Measurements from ENCODE around the gene POLR1A. TPM values are rescaled to one million over a fixed set of nuclear protein-coding genes. Genes with fewer than 3 reads are reported as not detected.

The POLR1A gene
- polyA plus RNA-seq, 1 donor from 2014 or later: 2.7 TPM

GRCh38 chr2:86042256-86043168 lies 63.2 kb downstream of the POLR1A start:
- H3K4me3 Mint-ChIP-seq: no peak overlapping the region
- H3K27me3 Mint-ChIP-seq: no peaks in the 10 kb centered on the region
- peaks cover 22 to 24% (median 22%) of the 10 kb centered on the region in 3 donors for H3K4me1 Mint-ChIP-seq
- peaks cover 10% of the 10 kb centered on the region for H3K36me3 Mint-ChIP-seq
- H3K9me3 Mint-ChIP-seq: no peaks in the 10 kb centered on the region
- H3K27ac Mint-ChIP-seq: peak overlapping the region; percentile 21 to 65 (median 28)

GRCh38 chr2:86039963-86040655 lies 65.6 kb downstream of the POLR1A start:
- Mint-ChIP-seq H3K27me3 (no peaks in the 10 kb centered on the region), H3K9me3 (no peaks in the 10 kb centered on the region), H3K36me3 (peaks cover 10% of the 10 kb centered on the region), H3K4me1 (peaks cover 41 to 46% (median 46%) of the 10 kb centered on the region in 3 donors), H3K27ac (peak overlapping the region; percentile 39 to 99 (median 98)), H3K4me3 (no peak overlapping the region)

GRCh38 chr2:86039178-86039962 lies 66.3 kb downstream of the POLR1A start:
- Mint-ChIP-seq H3K36me3 (peaks cover 7% of the 10 kb centered on the region), H3K4me3 (peak overlapping the region in 2 of 4 donors; percentile 36 to 93), H3K27ac (peak overlapping the region; percentile 97 to 99 (median 98)), H3K27me3 (no peaks in the 10 kb centered on the region), H3K9me3 (no peaks in the 10 kb centered on the region), H3K4me1 (peaks cover 41 to 50% (median 50%) of the 10 kb centered on the region in 3 donors)

GRCh38 chr2:86038291-86039081 lies 67.2 kb downstream of the POLR1A start:
- Mint-ChIP-seq H3K4me1 (peaks cover 41 to 54% (median 54%) of the 10 kb centered on the region in 3 donors), H3K9me3 (no peaks in the 10 kb centered on the region), H3K4me3 (peak overlapping the region; percentile 48 to 93 (median 86)), H3K36me3 (peaks cover 5% of the 10 kb centered on the region), H3K27me3 (no peaks in the 10 kb centered on the region), H3K27ac (peak overlapping the region; percentile 97 to 99 (median 98))

- no peaks in the 10 kb centered on the region for H3K9me3 Mint-ChIP-seq
- H3K36me3 Mint-ChIP-seq: peaks cover 9% of the 10 kb centered on the region
- H3K4me1 Mint-ChIP-seq: peaks cover 41 to 54% (median 54%) of the 10 kb centered on the region in 3 donors
- peak overlapping the region; percentile 98 to 99 (median 99) for H3K27ac Mint-ChIP-seq
- H3K27me3 Mint-ChIP-seq: no peaks in the 10 kb centered on the region
- H3K4me3 Mint-ChIP-seq: peak overlapping the region; percentile 48 to 93 (median 86)
These were observed 67.9 kb downstream of the POLR1A start for GRCh38 chr2:86037795-86038192.

GRCh38 chr2:86037141-86037794 lies 68.4 kb downstream of the POLR1A start:
- Mint-ChIP-seq H3K4me1 (peaks cover 41 to 54% (median 54%) of the 10 kb centered on the region in 3 donors), H3K27me3 (no peaks in the 10 kb centered on the region), H3K36me3 (peaks cover 8% of the 10 kb centered on the region), H3K27ac (peak overlapping the region; percentile 98 to 99 (median 99)), H3K4me3 (peak overlapping the region in 3 of 4 donors; percentile 85 to 93 (median 90)), H3K9me3 (no peaks in the 10 kb centered on the region)

- Mint-ChIP-seq H3K4me1 (peaks cover 41 to 54% (median 54%) of the 10 kb centered on the region in 3 donors), H3K36me3 (peaks cover 8% of the 10 kb centered on the region), H3K9me3 (no peaks in the 10 kb centered on the region), H3K4me3 (peak overlapping the region; percentile 77 to 90 (median 87)), H3K27me3 (no peaks in the 10 kb centered on the region), H3K27ac (peak overlapping the region; percentile 98 to 99 (median 99))
These were observed 69.0 kb downstream of the POLR1A start for GRCh38 chr2:86036669-86037138.

- H3K4me1 Mint-ChIP-seq: peaks cover 41 to 57% (median 53%) of the 10 kb centered on the region in 3 donors
- H3K36me3 Mint-ChIP-seq: peaks cover 12% of the 10 kb centered on the region
- H3K27ac Mint-ChIP-seq: peak overlapping the region; percentile 98 to 99 (median 99)
- no peaks in the 10 kb centered on the region for H3K27me3 Mint-ChIP-seq
- no peaks in the 10 kb centered on the region for H3K9me3 Mint-ChIP-seq
- peak overlapping the region; percentile 77 to 90 (median 87) for H3K4me3 Mint-ChIP-seq
These were observed 69.6 kb downstream of the POLR1A start for GRCh38 chr2:86035883-86036668.

- H3K36me3 Mint-ChIP-seq: peaks cover 15% of the 10 kb centered on the region
These were observed 70.3 kb downstream of the POLR1A start for GRCh38 chr2:86035376-86035882.

GRCh38 chr2:86033751-86034692 lies 71.7 kb downstream of the POLR1A start:
- H3K9me3 Mint-ChIP-seq: no peaks in the 10 kb centered on the region
- peak overlapping the region in 2 of 4 donors; percentile 46 to 67 for H3K4me3 Mint-ChIP-seq
- peaks cover 18% of the 10 kb centered on the region for H3K36me3 Mint-ChIP-seq
- H3K27me3 Mint-ChIP-seq: no peaks in the 10 kb centered on the region
- H3K4me1 Mint-ChIP-seq: peaks cover 36 to 47% (median 46%) of the 10 kb centered on the region in 3 donors
- H3K27ac Mint-ChIP-seq: peak overlapping the region; percentile 98 to 99 (median 99)

More at GRCh38 chr2:86035376-86035882, 70.3 kb downstream of the POLR1A start:
- H3K4me1 Mint-ChIP-seq: peaks cover 41 to 52% (median 49%) of the 10 kb centered on the region in 3 donors
- H3K27ac Mint-ChIP-seq: peak overlapping the region; percentile 98 to 99 (median 99)
- peak overlapping the region in 3 of 4 donors; percentile 85 to 90 (median 89) for H3K4me3 Mint-ChIP-seq
- H3K27me3 Mint-ChIP-seq: no peaks in the 10 kb centered on the region
- H3K9me3 Mint-ChIP-seq: no peaks in the 10 kb centered on the region

GRCh38 chr2:86032861-86033595 lies 72.7 kb downstream of the POLR1A start:
- Mint-ChIP-seq H3K36me3 (peaks cover 15% of the 10 kb centered on the region), H3K9me3 (no peaks in the 10 kb centered on the region), H3K4me1 (peaks cover 26 to 38% (median 37%) of the 10 kb centered on the region in 3 donors), H3K27ac (peak overlapping the region in 1 of 3 donors; percentile 23), H3K4me3 (peak overlapping the region in 1 of 4 donors; percentile 28), H3K27me3 (no peaks in the 10 kb centered on the region)
